T-helper 9 cell (primary cell): ENCODE results near the gene DUSP5.

Experiments
- DNase-seq: peaks from one replicate; pipeline ENCODE4 v3.0.0-alpha.2; 2020

Gene DUSP5

DNA sequence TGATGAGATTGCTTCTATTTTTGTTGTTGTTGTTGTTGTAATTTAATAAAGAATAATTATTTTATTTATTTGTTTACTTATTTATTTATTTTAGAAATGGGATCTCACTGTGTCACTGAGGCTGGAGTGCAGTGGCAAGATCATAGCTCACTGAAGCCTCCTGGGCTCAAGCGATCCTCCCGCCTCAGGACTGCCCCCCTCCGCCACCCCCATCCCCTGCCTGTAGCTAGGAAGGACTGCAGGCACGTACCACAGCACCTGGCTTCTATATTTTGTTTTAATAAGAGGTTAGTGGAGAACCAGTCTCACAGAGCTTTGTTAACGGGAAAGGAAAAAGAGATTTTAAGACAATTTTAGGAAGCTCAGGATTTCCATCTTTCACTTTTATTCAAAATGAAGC lies 50.3 kb downstream of the DUSP5 start:
- DNase-seq = no peak

DNA sequence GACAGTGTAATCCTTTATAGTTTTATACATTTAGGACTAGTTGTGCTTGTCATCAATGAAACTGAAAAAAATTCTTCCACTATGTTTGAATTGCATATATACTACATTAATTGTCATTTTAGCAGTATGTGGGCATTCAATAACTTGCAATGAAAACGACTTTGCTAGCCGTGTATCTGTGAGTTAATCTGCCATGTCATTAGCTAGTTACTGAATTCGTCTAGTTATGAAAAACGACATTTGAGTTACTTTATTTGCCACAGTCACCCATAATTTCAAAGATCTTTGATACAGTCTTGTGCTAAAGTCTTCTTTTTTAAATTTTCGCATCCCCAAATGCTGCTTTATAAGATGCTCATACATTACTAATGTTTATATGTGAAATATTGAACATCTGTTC lies 51.5 kb downstream of the DUSP5 start:
- no peak for DNase-seq

DNA sequence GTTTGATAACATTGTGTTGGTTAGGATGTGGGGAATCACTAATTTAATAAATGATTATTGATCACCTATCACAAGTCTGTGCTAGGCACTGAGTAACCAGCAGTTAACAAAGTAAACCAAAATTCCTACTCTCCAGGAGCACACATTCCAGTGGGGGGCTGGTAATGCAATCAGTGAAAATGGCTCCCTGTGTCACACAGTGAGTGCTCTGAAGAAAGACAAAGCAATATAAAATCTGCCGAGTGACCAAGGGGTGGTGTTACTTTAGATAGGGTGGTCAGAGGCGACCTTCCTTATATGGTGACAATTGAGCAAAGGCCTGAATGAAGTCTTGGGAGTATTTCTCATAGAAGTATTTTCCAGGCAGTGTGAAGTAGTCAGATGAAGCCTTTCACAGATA lies 56.2 kb downstream of the DUSP5 start:
- no peak for DNase-seq

DNA sequence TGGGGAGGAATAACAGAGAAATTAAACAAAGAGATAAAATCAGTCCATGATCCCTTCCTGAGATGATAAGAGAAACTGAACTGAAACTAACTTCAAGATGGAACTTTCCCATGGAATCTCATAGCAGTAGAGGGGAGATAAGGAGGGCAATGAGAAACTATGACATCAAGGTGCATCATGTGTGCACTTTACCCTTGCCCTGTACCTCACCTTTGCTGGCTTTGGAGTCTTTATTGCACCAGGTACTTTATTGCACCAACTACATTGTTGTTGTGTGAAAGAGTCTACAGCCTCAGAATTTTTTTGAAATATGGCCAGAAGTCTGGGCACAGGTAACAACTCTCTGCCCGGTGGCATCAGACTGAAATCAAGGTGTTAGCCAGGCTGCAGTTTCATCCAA lies 58.6 kb downstream of the DUSP5 start:
- no peak for DNase-seq

DNA sequence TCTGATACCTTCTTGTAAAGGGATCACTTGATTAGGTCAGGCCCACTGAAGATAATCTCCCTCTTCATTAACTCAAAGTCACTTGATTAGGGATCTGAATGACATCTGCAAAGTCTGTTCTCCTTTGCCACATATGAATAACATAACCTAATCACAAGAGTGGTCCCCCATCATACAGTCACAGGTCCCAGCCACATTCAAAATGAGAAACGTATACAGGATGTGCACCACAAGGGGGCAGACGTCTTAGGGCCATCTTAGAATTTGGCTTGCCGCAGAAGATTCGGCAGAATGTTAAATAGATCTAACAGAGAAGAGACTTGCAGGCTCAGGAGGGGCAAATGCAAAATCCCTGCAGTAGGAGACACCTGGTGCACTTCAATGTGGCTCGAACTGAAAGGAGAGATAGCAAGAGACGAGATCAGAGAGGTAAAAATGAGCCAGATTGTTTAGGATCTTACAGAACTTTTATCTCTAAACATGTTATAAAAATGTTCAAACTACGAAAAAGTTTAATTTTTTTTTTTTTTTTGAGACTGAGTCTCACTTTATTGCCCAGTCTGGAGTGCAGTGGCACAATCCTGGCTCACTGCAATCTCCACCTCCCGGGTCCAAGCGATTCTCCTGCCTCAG lies 59.4 kb downstream of the DUSP5 start:
- DNase-seq = peak; percentile 51

DNA sequence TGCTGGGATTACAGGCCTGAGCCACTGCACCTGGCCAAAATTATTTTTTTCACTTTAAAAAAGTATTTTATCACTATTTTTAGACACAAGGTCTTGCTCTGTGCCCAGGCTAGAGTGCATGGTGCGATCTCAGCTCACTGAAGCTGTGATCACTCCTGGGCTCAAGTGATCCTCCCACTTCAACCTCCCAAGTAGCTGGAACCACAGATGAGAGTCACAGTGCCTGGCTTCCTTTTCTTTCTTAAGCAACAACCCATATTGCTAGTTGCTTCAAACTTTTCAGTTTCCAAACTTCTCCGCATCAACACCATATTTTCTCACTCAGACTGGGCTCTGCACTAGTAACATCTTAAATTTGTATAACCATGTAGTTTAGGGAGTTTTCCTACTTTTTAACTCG lies 60.3 kb downstream of the DUSP5 start:
- DNase-seq = no peak

DNA sequence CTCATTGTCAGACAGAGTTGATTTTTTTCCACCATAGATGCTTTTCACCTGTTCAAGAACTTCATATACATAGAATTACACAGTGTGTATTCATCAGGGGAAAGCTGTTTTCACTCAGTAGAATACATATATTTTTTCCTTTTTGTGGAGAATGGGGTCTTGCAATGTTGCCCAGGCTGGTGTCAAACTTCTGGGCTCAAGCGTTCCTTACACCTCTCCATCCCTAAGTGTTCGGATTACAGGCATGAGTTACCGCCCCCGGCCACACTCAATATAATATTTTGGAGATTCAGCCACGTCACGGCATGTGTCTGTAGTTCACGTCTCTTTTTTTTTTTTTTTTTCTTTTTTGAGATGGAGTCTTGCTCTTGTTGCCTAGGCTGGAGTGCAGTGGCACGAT lies 62.3 kb downstream of the DUSP5 start:
- no peak for DNase-seq
